IPS-18c (cell line): ENCODE measurements around the gene ENPP5.

Source experiments
- H3K4me3 ChIP-seq: 2 replicates; pipeline ENCODE4 v1.7.0; 2013; ENCODE audit warnings: low read depth, mild to moderate bottlenecking, low read length, moderate library complexity; ENCODE audit not compliant: insufficient read depth
- H3K9me3 ChIP-seq: one replicate; pipeline ENCODE4 v1.6.1; 2013; ENCODE audit warnings: mild to moderate bottlenecking, low read length, moderate library complexity; ENCODE audit not compliant: control insufficient read depth, insufficient read depth

ENPP5 gene, protein sequence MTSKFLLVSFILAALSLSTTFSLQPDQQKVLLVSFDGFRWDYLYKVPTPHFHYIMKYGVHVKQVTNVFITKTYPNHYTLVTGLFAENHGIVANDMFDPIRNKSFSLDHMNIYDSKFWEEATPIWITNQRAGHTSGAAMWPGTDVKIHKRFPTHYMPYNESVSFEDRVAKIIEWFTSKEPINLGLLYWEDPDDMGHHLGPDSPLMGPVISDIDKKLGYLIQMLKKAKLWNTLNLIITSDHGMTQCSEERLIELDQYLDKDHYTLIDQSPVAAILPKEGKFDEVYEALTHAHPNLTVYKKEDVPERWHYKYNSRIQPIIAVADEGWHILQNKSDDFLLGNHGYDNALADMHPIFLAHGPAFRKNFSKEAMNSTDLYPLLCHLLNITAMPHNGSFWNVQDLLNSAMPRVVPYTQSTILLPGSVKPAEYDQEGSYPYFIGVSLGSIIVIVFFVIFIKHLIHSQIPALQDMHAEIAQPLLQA

DNA sequence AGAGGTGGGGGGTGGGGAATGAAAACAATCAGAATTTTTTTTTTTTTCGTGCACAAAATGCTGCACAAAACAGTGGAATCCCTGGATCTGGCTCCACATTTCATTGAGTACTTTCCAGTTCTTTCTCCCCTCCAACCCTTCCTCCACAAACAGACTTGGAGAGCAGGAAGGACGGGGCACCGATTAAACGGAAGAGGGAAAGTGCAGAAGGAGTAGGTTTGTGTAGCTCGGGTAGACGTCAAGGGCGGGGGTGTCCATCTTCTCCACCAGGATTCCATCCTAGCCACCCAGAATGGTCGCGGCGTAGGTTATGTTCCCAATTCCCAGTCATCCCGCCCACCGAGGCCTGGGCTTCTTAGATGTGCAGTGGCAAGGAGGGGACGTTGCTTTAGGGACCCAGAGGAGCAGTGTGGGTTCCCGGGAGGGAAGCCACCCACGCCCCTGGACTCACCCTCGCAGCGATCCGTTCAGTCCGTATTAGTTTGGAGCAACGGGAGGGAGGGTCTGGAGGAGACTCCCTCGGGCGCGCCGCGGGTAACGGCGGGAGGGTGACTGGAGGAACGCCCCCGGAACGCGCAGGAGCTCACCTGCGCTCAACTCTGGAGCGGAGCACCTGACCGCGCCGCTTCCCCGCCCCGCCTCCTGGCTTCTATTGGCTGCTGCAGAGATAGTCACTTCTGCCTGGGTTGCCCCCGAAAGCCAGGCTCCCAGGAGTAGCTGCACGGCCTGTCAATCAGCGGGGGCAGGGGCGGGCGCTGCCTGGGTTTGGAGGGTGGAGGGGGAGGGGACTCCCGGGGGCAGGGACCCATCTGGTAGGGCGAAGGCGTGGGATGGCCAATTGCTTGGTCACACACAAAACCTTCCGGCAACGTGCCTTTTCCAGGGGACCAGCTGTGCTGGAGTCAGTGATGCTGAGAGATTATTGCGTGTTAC, at the start of gene ENPP5:
Gene ENPP5, minus strand, starts transcription at position 624 of the 933 bp plus-strand sequence. CDS start 2,718 bp downstream, outside the sequence.
- Histone ChIP-seq H3K9me3 (no peaks in the 10 kb centered on the region), H3K4me3 (peak within 1 kb of the TSS; percentile 98)

DNA sequence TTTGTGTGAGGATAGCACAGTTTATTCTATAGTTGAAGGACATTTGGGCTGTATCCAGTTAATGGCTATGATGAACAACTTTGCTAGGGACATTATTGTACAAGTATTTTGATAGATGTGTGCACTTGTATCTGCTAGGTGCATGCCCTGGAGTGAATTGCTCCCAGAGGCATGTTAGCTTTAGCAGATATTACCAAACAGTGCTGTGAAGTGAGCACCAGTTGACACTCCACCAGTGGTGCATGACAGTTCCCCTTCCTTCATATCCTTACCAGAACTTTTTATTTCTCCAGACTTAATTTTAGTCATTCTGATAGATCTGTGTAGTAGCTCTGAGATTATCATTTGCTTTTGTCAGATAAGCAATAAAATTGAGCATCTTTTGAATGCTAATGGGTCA, 48.9 kb upstream of the ENPP5 start:
- H3K4me3 ChIP-seq = no peak overlapping the region
- H3K9me3 ChIP-seq = no peaks in the 10 kb centered on the region

DNA sequence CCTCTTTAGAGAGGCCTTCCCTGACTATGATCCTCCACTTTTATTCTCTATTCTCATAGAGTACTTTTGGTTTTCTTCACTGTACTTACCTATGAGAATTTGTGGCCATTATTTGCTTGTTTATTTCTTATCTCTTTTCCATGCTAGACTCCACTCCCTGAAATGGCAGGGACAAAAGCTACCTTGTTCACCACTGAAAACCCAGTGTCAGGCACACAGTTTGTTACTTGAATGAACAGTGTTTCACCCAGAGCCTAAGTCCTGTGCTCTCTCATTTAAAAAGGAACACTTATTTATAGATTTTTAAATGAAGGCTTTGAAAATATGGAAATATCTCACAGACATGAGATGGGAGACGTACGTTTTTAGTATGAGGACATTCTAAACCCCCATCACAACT, 47.7 kb upstream of the ENPP5 start:
- H3K9me3 ChIP-seq = no peaks in the 10 kb centered on the region
- no peak overlapping the region for H3K4me3 ChIP-seq

DNA sequence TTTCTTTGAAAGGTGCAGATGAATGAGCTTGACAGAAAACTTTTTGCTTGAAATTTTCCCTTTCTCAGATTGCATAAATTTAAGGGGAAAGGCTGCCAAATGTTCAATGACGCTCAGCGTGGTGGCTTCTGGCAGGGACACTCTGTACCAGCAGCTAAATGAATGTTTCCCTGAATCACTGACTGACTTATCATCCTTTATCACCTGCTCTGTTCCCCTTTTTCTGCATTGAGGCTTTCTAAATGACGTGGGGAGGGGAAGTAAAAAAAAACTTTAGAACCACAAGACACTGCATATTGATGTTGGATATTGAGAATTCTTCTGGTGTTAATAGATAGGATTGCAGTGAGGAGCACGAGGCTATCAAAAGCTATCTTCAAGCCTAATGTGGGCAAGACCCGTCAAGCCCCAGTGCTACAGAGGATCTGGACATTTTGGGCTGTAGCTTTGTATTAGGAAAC, 46.9 kb upstream of the ENPP5 start:
- no peak overlapping the region for H3K4me3 ChIP-seq
- no peaks in the 10 kb centered on the region for H3K9me3 ChIP-seq

DNA sequence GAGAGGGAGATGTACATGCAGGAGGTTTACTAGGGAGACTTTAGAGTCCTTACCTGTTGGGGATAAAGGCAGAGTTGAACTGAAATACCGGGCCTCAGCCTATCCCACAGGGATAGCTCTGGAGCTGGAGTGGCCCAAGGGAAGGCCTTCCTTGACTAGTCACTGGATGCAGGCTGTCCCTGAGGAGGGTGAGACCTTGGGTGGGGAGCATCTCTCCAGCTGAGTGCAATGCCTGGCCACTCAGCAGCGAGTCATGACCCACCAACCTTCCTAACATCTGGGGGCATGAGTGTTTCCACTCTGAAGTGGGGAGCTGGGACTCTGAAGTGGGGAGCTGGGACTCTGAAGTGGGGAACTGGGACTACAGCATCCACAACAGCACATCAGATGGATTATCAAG, 46.1 kb upstream of the ENPP5 start:
- Histone ChIP-seq H3K4me3 (no peak overlapping the region), H3K9me3 (no peaks in the 10 kb centered on the region)

DNA sequence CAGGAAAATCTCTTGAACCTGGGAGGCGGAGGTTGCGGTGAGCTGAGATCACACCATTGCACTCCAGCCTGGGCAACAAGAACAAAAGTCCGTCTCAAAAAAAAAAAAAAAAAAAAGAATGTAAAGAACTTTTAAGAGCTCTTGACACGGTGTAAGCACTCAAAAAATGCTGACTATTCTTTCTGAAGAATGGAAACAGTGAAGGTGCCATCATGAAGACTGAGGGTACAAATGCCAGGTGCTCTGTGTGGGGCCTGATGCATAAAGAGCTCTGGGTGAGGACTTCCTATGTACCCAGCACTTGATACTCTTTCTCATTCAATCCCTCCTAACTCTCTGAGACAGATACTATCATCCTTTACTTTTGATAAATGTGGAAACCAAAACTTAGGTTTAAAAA, 45.0 kb upstream of the ENPP5 start:
- H3K9me3 ChIP-seq = no peaks in the 10 kb centered on the region
- no peak overlapping the region for H3K4me3 ChIP-seq

DNA sequence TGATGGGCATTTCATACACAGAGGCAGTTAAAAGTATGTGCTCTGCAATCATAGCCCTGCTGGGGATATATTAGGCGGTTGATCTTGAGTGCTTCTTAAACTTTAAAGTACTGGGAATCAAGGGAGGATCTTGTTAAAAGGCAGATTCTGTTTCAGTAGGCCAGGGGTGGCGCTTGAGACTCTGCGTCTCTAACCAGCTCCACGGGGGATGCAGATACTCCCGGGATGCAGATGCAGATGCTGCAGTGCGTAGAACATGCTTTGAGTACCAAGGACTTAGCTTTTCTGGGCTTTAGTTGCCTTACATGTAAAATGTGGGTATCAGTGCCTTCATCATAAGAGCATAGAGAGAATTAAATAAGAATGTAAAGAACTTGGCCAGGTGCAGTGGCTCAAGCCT, 44.4 kb upstream of the ENPP5 start:
- Histone ChIP-seq H3K4me3 (no peak overlapping the region), H3K9me3 (no peaks in the 10 kb centered on the region)

DNA sequence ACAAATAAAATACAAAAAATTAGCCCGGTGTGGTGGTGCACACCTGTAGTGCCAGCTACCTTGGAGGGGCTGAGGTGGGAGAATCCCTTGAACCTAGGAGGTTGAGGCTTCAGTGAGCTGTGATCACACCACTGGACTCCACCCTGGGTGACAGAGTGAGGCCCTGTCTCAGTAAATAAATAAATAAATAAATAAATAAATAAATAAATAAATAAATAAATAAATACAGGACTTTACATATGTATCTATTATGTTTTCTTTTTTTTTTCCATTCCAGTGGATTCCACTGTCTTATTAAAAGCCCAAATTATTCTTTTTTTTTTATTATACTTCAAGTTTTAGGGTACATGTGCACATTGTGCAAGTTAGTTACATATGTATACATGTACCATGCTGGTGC, 41.1 kb upstream of the ENPP5 start:
- Histone ChIP-seq H3K9me3 (no peaks in the 10 kb centered on the region), H3K4me3 (no peak overlapping the region)

DNA sequence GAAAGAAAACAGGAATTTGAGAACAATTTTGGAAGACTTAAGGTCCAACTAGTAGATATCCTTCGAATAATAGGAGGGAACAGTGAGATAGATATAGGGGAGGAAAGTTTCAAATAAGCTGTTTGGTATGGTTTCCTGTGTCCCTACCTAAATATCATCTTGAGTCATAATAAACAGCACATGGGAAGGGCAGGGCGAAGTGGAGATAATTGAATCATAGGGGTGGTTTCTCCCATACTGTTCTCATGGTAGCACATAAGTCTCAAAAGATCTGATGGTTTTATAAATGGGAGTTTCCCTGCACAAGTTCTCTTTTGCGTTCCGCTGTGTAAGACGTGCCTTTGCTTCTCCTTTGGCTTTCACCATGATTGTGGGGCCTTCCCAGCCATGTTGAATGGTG, 39.5 kb upstream of the ENPP5 start:
- H3K4me3 ChIP-seq = no peak overlapping the region

DNA sequence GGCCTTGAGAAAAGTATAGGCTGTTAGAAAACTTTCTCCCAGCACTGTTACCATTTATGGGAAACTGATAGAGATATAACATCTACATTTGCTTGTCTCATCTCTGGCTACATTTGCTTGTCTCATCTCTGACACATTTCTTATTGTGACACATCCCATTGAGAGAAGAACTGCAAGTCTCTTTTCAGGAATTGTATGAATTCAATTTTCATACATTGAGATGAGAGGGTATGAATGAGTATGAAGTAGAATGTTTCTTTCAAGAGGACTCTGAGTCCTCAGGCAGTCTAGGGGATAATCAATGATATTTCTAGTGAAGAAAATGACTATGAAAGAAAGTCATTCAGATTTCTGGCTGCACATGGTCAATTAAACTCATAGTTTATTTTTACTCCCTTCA, 37.5 kb upstream of the ENPP5 start:
- Histone ChIP-seq H3K9me3 (no peaks in the 10 kb centered on the region), H3K4me3 (no peak overlapping the region)

More for the DNA sequence above, 39.5 kb upstream of the ENPP5 start:
- no peaks in the 10 kb centered on the region for H3K9me3 ChIP-seq

DNA sequence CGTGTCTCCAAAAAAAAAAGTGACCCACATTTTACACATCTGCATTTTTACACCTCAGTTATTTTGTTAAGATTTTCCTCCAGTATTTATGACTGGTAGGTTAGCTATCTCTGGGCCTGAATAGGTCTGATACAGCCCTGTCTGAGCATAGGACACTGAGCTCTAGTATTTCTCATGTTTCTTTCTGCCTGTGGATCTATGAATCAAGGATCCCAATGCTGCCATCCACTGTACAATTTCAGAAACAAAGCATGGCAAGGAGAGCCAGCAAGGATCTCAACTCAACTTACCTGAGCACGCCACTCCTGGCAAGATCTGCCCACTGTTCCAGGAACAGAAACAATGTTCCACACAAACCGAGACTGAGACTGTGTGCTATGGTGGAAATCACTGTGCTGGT, 36.4 kb upstream of the ENPP5 start:
- no peak overlapping the region for H3K4me3 ChIP-seq
- no peaks in the 10 kb centered on the region for H3K9me3 ChIP-seq

DNA sequence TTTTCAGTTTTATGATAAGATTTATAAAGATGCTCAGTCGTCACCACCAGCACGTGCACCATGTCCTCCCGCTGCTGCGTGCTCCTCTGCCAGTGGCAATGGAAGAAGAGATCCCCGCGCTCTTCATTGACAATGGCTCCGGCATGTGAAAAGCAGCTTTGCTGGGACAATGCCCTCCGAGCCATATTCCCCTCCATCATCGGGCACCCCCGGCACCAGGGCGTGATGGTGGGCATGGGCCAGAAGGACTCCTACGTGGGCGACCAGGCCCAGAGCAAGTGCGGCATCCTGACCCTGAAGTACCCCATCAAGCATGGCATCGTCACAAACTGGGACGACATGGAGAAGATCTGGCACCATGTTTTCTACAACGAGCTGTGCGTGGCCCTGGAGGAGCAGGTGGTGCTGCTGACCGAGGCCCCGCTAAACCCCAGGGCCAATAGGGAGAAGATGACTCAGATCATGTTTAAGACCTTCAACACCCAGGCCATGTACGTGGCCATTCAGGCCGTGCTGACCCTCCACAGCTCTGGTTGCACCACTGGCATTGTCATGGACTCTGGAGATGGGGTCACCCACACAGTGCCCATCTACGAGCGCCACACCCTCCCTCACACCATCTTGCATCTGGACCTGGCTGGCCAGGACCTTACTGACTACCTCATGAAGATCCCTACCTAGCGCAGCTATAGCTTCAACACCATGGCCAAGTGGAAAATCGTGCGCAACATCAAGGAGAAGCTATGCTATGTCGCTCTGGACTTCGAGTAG, 34.3 kb upstream of the ENPP5 start:
- Histone ChIP-seq H3K4me3 (no peak overlapping the region), H3K9me3 (no peaks in the 10 kb centered on the region)

DNA sequence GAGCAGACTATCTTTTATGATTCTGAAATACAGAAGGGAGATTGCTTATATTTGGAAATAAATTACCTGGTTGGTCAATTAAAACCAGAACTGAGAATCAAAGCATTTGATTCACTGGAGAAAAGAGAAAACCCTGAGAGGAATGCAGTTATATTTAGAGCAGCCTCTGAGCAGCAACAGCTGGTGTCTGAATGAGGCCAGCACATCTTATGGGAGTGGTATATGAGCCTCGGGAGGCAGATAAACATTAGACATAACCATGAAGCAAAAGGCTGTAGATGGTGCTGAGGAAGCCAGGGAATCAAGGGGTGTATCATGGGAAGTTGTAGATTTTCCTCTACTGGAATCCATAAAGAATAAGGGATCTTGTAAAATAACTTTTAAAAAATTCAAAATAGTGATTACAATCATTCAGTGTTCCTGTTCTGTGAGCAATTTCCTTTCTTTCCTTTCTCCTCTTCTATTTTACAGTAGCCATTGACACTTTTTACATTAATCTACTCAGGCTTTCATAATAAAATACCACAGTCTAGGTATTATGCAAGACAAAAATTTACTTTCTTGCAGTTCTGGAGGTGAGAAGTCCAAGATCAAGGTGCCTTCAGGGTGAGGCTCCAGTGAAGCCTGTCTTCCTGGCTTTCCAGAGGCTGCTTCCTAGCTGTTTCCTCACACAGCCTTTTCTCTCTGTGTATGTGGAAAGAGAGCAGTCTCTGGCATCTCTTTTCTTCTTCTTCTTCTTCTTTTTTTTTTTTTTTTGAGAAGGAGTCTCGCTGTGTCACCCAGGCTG, 32.8 kb upstream of the ENPP5 start:
- H3K9me3 ChIP-seq = no peaks in the 10 kb centered on the region
- H3K4me3 ChIP-seq = no peak overlapping the region

DNA sequence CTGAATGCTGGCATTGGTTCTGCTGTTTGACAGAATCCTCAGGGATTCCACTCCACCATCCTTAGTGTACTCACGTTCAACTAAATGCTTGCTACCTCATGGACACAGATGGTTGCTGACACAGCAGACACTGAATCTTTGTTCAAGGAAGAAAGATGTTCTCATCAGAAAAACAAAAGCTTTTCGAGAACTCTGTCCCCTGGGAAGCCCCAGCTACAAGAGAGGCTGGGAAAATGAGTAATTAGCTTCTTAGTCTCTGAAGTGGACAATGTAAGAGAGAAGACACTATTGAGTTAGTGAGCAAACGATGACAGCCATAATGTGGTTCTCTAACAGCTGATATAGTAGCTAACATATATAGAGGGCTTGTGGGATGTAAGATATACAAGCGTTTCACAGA, 30.9 kb upstream of the ENPP5 start:
- no peak overlapping the region for H3K4me3 ChIP-seq
- H3K9me3 ChIP-seq = no peaks in the 10 kb centered on the region

DNA sequence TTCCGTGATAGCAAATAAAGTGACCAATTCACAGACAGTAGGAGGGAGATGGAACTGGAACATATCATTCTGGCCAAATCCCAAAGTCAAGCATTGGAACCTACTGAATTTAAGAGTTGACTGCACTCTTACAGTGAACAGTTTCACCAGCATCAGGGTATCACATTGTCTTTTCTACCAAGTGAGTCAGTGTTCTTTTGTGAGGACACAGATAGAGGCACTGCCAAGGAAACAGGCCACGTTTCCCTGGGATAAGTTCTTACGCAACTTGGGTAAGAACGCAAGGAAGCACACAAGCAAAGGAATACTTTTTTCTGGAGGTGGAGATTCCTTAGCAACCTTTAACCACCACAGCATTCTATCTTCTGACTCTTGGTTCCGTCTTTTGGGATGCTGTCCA, 28.6 kb upstream of the ENPP5 start:
- Histone ChIP-seq H3K4me3 (no peak overlapping the region), H3K9me3 (no peaks in the 10 kb centered on the region)

DNA sequence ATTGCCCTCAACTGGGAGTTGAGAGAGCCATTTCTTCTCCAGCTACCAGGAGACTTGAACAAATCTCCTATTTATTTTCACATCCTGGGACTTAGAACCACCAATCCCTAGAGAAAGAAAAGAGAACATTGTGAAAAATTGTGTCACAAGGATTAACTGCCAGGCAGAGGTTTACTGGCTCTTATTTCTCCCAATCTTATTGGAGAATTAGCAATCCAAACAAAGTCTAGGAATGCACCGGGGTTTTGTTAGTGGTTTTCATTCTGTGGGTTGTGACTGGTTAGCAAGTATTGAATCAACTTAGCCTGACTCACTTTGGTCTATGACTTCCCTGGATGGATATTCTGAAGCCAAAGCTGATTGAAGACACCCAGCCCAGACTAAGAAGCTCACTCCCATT, 21.2 kb upstream of the ENPP5 start:
- H3K9me3 ChIP-seq = no peaks in the 10 kb centered on the region
- H3K4me3 ChIP-seq = no peak overlapping the region

DNA sequence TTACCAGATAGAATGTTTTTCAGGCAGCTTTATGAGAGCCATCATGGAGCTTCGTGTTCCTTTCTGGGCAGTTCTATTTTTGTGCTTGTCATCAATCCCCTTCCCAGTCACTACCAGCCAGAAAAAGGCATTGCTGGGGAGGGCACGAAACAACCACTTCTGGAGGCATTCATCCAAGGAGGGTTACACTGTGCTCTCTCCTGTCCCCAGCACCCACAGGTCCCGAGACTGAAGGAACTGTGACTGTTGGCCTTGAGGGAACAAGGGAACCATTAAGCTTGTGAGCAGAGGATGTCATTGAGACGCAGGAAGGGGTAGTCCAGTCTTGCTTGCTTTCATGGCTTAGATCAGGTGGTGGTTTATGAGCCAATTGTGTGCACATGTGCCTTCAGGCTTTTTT, 20.1 kb upstream of the ENPP5 start:
- no peaks in the 10 kb centered on the region for H3K9me3 ChIP-seq
- no peak overlapping the region for H3K4me3 ChIP-seq
